T47D (cell line): Measurements from ENCODE around the gene PHF10.
A peak's percentile ranks its signal among the peaks of the same experiment; 100 is the strongest.
"Not testable (repeated sequence)": the region's sequence is repeated elsewhere in the genome, so short reads cannot be mapped to it uniquely, and the experiment has no call there.

ENCODE experiments used
- DNase-seq, 2 experiments: peaks; one replicate each; pipeline versions ENCODE4 v3.0.0 to v3.0.0-alpha.2; 2011 to 2012; ENCODE audit warnings: low read depth in 1 of 2, low spot score in 1 of 2
- JUND ChIP-seq: IDR thresholded peaks from 2 replicates; pipeline ENCODE4 v1.6.1; 2012; ENCODE audit warnings: low read depth
- in situ Hi-C: cut with HindIII; loops from 2 replicates; pipeline ENCODE4 v1.10.0; 2016; ENCODE audit warnings: low sequenced_read_pairs, low pct_unique_long_range_greater_than_20kb

PHF10 gene

GRCh38 chr6:169714595-169714994 lies 9.7 kb downstream of the PHF10 start:
- no peak for DNase-seq
- in situ Hi-C loops, result no loop called here
- TF ChIP-seq JUND, result no peak

- no peak for DNase-seq
- TF ChIP-seq JUND, result no peak
- in situ Hi-C loops, result no loop called here
These were observed 10.1 kb downstream of the PHF10 start for GRCh38 chr6:169714178-169714577.

- no peak for TF ChIP-seq JUND
- in situ Hi-C loops, result no loop called here
- no peak for DNase-seq
These were observed 14.3 kb downstream of the PHF10 start for GRCh38 chr6:169710009-169710408.

- in situ Hi-C loops, result no loop called here
- TF ChIP-seq JUND, result no peak
- no peak for DNase-seq
These were observed 15.0 kb downstream of the PHF10 start for GRCh38 chr6:169709293-169709692.

GRCh38 chr6:169707772-169708171 lies 16.5 kb downstream of the PHF10 start:
- DNase-seq, result no peak
- in situ Hi-C loops, result no loop called here
- TF ChIP-seq JUND, result no peak

- in situ Hi-C loops, result no loop called here
- DNase-seq, result no peak
- TF ChIP-seq JUND, result no peak
These were observed 21.5 kb downstream of the PHF10 start for GRCh38 chr6:169702840-169703246.

- peak; percentile 72 to 96 for DNase-seq
- in situ Hi-C loops, result no loop called here
- no peak for TF ChIP-seq JUND
These were observed 22.1 kb downstream of the PHF10 start, which contains the start of the genes C6orf120 and WDR27 for GRCh38 chr6:169701954-169702839. TSS of gene C6orf120 (plus strand) at chr6:169702126. CDS start at chr6:169702460, 334 bp downstream. TSS of gene WDR27 (minus strand) at chr6:169702029. CDS start at chr6:169689005, 13,024 bp downstream.

GRCh38 chr6:169701311-169701953 lies 22.9 kb downstream of the PHF10 start:
- peak in 1 of 2 experiments; percentile 15 for DNase-seq
- in situ Hi-C loops, result no loop called here
- TF ChIP-seq JUND, result no peak

GRCh38 chr6:169700296-169700695 lies 24.0 kb downstream of the PHF10 start:
- DNase-seq, result no peak
- in situ Hi-C loops, result no loop called here
- no peak for TF ChIP-seq JUND

GRCh38 chr6:169697115-169697514 lies 27.2 kb downstream of the PHF10 start:
- in situ Hi-C loops, result not testable (repeated sequence)
- DNase-seq, result peak in 1 of 2 experiments; percentile 36

- no peak for TF ChIP-seq JUND
- in situ Hi-C loops, result no loop called here
- DNase-seq, result no peak
These were observed 29.2 kb downstream of the PHF10 start for GRCh38 chr6:169695131-169695530.

- in situ Hi-C loops, result no loop called here
- TF ChIP-seq JUND, result no peak
- DNase-seq, result no peak
These were observed 31.8 kb downstream of the PHF10 start for GRCh38 chr6:169692516-169692915.

GRCh38 chr6:169691260-169691659 lies 33.0 kb downstream of the PHF10 start:
- no peak for DNase-seq
- TF ChIP-seq JUND, result no peak
- in situ Hi-C loops, result no loop called here
